ENCODE data around the gene FOSL2. TPM values are rescaled to one million over a fixed set of nuclear protein-coding genes. Genes with fewer than 3 reads are reported as not detected.
A peak's percentile ranks its signal among the peaks of the same experiment; 100 is the strongest.

The FOSL2 gene
- polyA plus RNA-seq, 1 donor (not counting 4 experiments of a cell fraction or from before 2014, with no cell fraction given) = 24.1 TPM

DNA sequence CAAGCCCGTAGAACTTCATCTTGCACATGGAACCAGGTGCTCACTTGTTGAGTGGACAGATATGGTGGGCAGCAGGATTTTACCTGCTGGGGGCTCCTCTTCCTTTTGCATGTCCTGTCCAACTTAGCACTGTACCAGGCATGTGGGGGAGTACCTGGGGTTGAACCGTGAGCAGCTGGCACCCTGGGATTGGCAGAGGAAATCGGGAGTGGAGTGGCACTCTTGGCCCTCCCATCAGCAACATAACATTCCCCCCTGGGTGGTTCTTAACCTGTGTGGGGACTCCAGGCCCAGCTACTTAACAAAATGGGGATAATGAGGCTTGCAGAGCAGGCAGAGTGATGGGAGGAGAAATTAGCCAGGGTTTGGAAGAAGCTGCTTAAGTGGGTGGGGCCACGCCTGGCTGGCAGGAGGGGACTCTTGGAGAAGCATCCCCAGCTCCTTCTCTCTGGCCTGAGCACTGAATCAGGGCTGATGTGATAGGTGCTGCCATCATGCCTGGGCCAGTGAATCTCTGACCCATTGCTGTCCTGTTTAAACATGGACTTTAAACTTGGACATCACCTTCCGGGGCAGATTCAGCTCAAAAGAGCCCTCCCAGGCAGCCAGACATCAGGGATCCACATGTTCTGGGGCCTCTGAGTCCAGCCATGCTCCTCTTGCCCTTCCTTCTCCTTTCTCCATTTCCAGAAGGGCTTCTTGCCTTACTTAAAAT is 15.5 kb downstream of the FOSL2 start:
- no peak for TF ChIP-seq EZH2 (IDR thresholded peaks at IDR 0.05; ENCODE audit: low read length)
- TF ChIP-seq, protein P1, sequence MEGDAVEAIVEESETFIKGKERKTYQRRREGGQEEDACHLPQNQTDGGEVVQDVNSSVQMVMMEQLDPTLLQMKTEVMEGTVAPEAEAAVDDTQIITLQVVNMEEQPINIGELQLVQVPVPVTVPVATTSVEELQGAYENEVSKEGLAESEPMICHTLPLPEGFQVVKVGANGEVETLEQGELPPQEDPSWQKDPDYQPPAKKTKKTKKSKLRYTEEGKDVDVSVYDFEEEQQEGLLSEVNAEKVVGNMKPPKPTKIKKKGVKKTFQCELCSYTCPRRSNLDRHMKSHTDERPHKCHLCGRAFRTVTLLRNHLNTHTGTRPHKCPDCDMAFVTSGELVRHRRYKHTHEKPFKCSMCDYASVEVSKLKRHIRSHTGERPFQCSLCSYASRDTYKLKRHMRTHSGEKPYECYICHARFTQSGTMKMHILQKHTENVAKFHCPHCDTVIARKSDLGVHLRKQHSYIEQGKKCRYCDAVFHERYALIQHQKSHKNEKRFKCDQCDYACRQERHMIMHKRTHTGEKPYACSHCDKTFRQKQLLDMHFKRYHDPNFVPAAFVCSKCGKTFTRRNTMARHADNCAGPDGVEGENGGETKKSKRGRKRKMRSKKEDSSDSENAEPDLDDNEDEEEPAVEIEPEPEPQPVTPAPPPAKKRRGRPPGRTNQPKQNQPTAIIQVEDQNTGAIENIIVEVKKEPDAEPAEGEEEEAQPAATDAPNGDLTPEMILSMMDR (optimal IDR thresholded peaks at IDR 0.05 in 1 of 3, IDR thresholded peaks at IDR 0.05 in 1 of 3, conservative IDR thresholded peaks at IDR 0.05 in 1 of 3; ENCODE audit: extremely low read depth in 1 of 3, insufficient read depth in 2 of 3, low read length in 3 of 3) = no peak
- Histone ChIP-seq H4K20me1 (ENCODE audit: control insufficient read depth, extremely low read depth, insufficient read depth, low read length) (peaks cover 3% of the 10 kb centered on the region), H2AFZ (ENCODE audit: control insufficient read depth, low read length) (no peak overlapping the region), H3K4me2 (ENCODE audit: control insufficient read depth, extremely low read depth, insufficient read depth, low read depth, low read length) (no peak overlapping the region), H3K9me3 (ENCODE audit: control insufficient read depth, low read depth, low read length) (no peaks in the 10 kb centered on the region), H3K79me2 (ENCODE audit: control insufficient read depth, insufficient read depth, low read length) (peaks cover 30% of the 10 kb centered on the region), H3K4me3 (ENCODE audit: control insufficient read depth in 2 of 3, extremely low read depth in 1 of 3, insufficient read depth in 2 of 3, low read depth in 1 of 3, low read length in 3 of 3) (no peak overlapping the region), H3K9ac (ENCODE audit: control insufficient read depth, extremely low read depth, insufficient read depth, low read length) (no peak overlapping the region), H3K36me3 (ENCODE audit: control insufficient read depth in 2 of 2, extremely low read depth in 1 of 2, insufficient read depth in 2 of 2, low read length in 2 of 2) (peaks cover 55 to 76% of the 10 kb centered on the region in 2 experiments), H3K9me1 (ENCODE audit: control insufficient read depth, extremely low read depth, insufficient read depth, low read length) (peaks cover 9% of the 10 kb centered on the region), H3K27ac (ENCODE audit: control insufficient read depth, insufficient read depth, low read length) (peak overlapping the region; percentile 42), H3K4me1 (ENCODE audit: control insufficient read depth, extremely low read depth, insufficient read depth, low read length) (peaks cover 39% of the 10 kb centered on the region), H3K27me3 (ENCODE audit: control insufficient read depth, extremely low read depth, insufficient read depth, low read length) (no peaks in the 10 kb centered on the region)
- no peak for DNase-seq (ENCODE audit: low read depth, low spot score)
- dilution Hi-C loops (cut with MboI; ENCODE audit: extremely low pct_ligation_motif_present, low sequenced_read_pairs) = no loop called here
- FAIRE-seq = no peak

DNA sequence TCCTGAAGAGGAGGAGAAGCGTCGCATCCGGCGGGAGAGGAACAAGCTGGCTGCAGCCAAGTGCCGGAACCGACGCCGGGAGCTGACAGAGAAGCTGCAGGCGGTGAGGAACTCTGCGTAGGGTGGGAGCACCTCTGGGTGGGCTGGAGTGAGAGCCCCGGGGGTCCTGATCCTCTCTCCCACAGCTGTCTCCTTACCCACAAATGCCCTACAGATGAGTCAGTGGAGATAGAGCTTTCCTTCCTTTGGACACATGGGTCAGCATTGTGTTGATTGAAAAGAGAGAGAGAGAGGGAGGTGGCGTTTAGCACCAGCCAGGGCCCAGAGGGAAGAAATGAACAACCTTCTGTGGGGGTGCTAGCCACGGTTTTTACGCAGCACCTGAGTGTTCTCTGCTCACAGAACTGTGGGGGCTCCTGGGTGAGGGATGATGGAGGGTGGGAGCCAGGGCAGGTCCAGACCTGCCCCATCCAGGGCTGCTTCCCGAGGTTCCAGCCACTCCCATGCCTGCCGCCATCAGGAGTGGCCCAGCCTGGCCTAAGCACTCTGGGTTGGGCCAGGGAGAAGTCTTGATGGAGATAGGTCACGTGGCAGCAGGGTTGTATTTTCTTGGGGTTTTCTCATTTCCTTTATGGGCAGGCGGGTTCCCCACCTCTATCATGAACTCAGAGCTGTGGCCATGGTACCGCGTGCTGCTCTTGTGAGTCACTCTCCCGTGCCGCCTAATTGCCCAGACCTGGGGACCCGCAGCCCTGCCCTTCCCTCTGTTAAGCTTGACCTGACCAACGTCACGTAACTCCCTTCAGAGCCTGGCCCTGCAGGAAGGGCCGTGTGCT is 16.3 kb downstream of the FOSL2 start:
- H3K27ac ChIP-seq (ENCODE audit: control insufficient read depth, insufficient read depth, low read length) = peak overlapping the region; percentile 42
- dilution Hi-C loops (cut with MboI; ENCODE audit: extremely low pct_ligation_motif_present, low sequenced_read_pairs) = no loop called here
- H3K79me2 ChIP-seq (ENCODE audit: control insufficient read depth, insufficient read depth, low read length) = peaks cover 22% of the 10 kb centered on the region

More for the DNA sequence above, 16.3 kb downstream of the FOSL2 start:
- DNase-seq (ENCODE audit: low read depth, low spot score) = no peak
- Histone ChIP-seq H3K4me1 (ENCODE audit: control insufficient read depth, extremely low read depth, insufficient read depth, low read length) (peaks cover 39% of the 10 kb centered on the region), H3K36me3 (ENCODE audit: control insufficient read depth in 2 of 2, extremely low read depth in 1 of 2, insufficient read depth in 2 of 2, low read length in 2 of 2) (peaks cover 60 to 73% of the 10 kb centered on the region in 2 experiments), H3K9me3 (ENCODE audit: control insufficient read depth, low read depth, low read length) (no peaks in the 10 kb centered on the region), H3K4me3 (ENCODE audit: control insufficient read depth in 2 of 3, extremely low read depth in 1 of 3, insufficient read depth in 2 of 3, low read depth in 1 of 3, low read length in 3 of 3) (no peak overlapping the region), H3K27me3 (ENCODE audit: control insufficient read depth, extremely low read depth, insufficient read depth, low read length) (no peaks in the 10 kb centered on the region), H3K4me2 (ENCODE audit: control insufficient read depth, extremely low read depth, insufficient read depth, low read depth, low read length) (peak overlapping the region; percentile 8), H3K9ac (ENCODE audit: control insufficient read depth, extremely low read depth, insufficient read depth, low read length) (peak overlapping the region; percentile 13), H4K20me1 (ENCODE audit: control insufficient read depth, extremely low read depth, insufficient read depth, low read length) (peaks cover 2% of the 10 kb centered on the region), H2AFZ (ENCODE audit: control insufficient read depth, low read length) (no peak overlapping the region), H3K9me1 (ENCODE audit: control insufficient read depth, extremely low read depth, insufficient read depth, low read length) (peaks cover 9% of the 10 kb centered on the region)
- TF ChIP-seq, protein P1 (optimal IDR thresholded peaks at IDR 0.05 in 1 of 3, IDR thresholded peaks at IDR 0.05 in 1 of 3, conservative IDR thresholded peaks at IDR 0.05 in 1 of 3; ENCODE audit: extremely low read depth in 1 of 3, insufficient read depth in 2 of 3, low read length in 3 of 3) = no peak
- no peak for TF ChIP-seq EZH2 (IDR thresholded peaks at IDR 0.05; ENCODE audit: low read length)
- FAIRE-seq = peak; percentile 82
